Smooth muscle cell of the brain vasculature (primary cell): ENCODE measurements around the gene SEMA4C.
"Not testable (repeated sequence)": the region's sequence is repeated elsewhere in the genome, so short reads cannot be mapped to it uniquely, and the experiment has no call there.

Experiments used
- DNase-seq: peaks from one replicate; pipeline ENCODE4 v3.0.0-alpha.2; 2012; ENCODE audit warnings: low read depth, low spot score

Gene SEMA4C

DNA sequence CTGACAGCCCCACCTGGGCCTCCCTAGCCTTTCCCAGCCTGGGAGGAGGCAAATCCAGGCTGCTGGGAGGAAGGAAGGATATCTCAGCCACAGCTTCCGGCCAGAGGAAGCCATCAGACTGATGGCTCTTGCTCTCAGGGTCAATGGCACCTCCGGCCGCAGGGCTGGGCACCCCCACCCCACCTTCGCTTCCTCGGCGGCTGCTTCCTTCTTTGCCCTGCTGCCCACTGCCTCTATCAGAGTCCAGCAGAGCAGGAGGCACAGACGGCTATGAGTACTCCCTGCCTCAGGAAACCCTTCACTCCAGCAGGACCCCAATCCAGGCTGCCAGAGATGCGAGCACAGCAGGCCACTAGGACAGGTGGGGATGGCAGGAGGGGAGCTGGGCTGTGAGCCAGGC, 3.3 kb downstream of the SEMA4C start:
- no peak for DNase-seq

DNA sequence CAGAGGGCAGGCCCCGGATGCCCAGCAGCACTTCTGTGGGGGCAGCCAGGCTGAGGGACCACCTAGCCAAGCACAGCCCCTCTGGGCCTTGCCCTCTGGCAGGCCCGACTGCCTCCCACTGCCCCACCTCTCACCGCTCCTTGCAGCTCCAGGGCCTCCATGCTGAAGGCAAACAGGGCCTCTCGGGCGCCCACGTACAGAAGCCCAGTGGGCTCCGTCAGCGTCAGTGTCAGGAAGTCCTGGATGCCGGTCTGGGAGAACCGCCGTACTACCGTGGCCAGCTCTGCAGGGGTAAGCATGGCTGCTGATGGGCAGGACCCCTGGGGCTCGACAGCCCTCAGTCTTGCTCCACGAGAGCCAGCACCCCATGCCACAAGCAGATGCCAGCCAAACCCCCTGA, 3.7 kb downstream of the SEMA4C start:
- no peak for DNase-seq

DNA sequence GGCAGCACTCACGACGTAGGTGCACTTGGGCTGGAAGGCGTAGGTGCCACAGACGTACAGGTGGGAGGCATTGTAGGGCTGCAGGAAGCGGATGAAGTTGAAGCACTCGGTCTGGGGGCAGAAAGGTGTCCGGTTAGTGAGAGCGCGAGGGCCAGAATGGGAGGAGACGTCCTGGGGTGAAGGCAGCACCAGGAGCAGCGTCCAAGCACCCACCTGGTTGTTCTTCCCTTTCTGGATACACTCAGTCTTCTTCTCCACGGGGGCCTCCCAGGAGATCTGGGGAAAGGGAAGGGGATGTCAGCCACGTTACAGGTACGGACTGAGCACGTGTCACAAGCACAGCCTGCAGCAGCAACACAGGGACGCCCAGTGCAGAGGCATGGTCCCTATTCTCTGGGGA, 4.2 kb downstream of the SEMA4C start:
- DNase-seq, result no peak

DNA sequence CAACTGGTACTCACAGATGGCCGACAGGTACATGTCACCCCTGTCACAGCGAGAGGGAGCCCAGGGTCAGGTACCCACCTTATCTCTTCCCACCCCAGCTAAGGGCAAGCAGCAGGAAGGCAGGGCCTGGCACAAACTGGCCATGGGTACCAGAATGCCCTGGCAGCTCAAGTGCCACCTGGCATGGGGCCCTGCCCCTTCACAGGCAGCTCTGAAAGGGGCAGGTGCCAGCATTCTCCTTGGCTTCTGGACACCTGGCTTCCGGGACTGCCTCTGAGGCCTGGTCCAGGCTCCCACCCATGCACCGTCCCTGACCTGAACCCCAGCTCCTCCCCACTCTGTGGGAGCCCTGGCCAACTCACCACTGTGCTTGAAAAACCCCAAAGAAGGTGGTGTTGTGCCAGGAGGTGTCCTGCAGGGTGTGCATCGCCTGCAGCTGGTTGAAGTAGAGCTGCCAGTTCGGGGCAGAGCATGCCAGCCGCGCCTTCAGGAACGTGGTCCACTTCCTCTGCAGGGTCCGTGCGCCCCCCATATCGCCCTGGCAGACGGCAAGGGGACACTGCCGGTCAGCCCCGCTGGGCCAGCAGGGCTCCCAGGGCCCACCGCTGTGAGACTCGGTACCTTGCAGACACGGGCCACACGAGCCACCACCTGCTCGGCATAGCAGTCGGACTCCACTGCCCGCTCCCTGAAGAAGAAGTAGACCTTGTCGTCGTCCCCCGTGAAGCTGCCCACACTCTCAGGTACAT, 5.4 kb downstream of the SEMA4C start:
- DNase-seq, result no peak

DNA sequence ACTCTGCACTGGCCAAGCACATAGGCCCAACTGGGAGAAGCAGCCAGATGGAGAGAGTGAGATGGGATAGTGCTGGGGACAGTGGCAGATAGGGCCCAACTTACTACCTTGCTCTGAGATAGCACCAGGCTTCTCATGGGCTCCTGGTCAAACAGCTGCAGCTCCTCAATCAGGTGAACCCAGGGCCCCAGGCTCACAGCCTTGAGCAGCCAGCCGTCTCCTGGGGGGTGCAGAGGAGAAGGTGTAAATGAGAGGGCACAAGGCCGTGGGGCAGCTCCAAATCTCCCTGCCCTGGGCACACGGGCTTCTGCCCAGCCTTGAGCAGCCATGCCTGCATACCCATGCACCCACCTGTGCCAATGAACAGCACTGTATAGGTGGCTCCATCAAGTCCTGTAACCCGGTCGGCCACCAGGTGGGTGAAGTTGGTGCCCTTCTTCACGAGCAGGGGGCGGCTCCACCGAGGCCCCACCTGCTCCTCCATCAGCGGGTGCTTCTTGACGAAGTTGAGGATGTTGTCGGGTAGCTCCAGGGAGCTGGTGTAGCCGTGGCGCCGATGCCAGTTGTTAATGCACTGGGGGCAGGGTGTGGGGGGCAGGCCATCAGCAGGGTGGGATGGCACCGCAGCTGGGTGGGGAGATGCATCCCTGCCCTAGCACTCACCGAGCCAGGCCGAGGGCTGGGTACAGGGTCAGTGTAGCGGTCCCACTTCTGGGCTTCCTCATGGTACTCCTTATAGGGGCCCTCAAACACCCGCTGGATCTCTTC, 6.1 kb downstream of the SEMA4C start:
- no peak for DNase-seq

DNA sequence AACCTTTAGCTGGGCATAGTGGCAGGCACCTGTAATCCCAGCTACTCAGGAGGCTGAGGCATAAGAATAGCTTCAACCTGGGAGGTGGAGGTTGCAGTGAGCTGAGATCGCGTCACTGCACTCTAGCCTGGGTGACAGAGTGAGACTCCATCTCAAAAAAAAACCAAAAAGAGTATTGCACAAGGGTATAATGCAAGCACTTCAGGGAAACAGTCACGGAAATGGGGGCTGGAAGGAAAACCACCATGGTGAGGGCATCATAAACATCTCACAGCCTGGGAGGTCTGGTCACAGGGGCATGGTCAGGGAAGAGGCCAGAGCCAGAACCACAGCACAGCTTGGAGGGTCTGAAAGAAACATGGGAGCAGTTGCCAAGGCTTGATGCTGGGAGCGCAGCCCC, 6.8 kb downstream of the SEMA4C start:
- not testable (repeated sequence) for DNase-seq

DNA sequence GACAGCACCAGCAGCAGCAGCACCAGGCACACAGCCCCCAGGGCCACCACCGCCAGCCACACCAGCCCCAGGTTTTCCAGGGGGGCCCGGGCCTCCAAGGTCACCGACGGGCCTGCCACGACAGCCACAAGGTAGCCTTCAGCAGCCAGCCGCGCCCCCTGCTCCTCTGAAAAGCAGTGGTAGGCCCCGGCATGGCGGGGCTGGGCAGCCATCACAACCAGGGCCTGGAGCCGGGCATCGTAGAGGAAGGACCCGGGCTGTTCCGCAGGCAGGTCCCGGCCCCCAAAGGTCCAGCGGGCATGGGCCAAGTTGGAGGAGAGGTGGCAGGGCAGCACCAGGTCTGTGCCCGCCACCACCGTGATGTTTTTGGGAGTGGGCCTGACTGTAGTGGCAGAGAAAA, 8.8 kb downstream of the SEMA4C start:
- DNase-seq, result no peak

DNA sequence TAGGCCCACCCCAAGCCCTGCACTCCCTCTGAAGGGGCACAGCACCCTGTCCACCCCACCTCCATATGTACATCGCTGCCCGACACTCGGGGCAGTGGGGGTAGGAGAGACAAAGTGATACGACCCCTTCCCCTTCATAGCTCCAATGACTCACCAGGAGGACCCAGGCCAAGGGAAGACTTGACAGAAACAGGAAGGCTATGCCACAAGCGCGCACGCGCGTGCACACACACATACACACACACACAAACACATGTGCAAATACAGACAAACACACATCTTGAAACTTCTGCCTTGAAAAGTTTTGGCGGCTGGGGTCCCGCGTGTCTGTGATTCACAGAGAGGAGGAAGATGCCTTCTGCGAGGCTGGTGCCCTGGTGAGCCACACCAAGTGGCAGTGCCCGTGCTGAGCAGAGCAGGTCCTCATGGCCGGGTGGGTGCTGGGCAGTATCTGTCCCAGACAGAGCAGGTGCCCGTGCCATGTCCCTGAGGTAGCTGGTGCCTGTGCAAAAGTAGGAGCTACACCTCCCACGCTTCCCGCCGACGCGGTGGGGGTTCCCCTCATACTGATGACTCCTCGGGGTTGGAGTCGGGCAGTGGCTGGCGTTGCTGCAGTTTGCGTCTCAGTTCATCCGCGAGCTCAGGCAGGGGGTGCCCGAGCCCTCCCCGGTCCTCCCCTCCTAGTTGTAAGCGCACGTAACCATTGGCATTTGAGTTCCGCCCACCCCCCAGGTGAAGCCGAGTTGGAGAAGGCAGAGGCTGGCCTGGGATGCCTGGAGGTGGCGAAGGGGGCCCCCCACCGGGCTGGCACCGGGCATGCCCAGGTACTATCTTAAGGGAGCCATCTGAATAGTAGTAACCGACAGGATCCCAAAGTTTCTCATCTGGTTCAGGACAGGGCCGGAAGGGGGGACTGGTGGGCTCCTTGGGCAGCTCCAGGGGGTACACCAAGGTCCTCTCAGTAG, 9.5 kb downstream of the SEMA4C start:
- DNase-seq, result no peak

DNA sequence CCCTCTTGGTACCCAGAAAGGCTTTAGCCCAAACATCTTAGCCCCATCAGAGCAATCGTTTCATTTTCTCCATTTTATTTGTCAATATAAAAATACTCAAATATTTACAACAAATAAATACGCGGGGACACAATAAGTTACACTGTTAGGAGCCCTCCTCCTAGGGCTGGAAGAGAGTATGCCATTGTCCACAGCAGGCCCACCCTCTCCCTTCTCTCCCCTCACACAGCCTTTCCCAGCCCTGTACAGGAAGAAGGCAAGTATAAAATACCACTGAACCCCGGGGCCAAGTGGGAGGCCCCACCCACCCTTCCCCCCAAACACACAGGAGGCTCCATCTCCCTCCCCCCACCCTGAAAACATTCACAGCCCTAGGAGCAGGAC, 10.2 kb downstream of the SEMA4C start:
- DNase-seq, result no peak

DNA sequence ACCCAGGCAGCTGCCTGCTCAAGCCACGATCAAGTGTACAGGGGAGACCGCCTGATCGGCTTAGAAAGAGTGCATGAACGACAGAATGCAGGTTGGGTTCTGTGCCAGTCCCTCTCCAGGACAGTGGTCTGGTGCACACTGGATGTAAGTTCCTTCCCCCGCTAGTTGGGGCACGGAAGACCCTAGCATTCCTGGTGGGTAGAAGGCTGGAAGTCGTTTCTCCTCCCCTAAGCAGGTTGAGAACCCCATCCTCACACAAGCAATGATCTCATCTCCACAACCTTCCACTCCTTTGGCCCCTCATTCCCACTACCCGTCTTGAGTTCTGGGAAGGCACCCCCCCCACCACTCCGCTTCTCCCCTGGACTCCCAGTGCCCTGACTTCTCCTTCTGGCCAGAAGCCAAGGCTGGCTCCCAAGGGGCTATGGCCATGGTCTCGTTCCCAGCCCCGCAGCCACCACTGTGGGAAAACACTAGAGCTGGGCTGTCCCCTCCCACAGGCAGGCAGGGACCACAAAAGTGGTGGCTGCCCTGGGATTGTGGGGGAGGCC, 10.7 kb downstream of the SEMA4C start:
- no peak for DNase-seq

DNA sequence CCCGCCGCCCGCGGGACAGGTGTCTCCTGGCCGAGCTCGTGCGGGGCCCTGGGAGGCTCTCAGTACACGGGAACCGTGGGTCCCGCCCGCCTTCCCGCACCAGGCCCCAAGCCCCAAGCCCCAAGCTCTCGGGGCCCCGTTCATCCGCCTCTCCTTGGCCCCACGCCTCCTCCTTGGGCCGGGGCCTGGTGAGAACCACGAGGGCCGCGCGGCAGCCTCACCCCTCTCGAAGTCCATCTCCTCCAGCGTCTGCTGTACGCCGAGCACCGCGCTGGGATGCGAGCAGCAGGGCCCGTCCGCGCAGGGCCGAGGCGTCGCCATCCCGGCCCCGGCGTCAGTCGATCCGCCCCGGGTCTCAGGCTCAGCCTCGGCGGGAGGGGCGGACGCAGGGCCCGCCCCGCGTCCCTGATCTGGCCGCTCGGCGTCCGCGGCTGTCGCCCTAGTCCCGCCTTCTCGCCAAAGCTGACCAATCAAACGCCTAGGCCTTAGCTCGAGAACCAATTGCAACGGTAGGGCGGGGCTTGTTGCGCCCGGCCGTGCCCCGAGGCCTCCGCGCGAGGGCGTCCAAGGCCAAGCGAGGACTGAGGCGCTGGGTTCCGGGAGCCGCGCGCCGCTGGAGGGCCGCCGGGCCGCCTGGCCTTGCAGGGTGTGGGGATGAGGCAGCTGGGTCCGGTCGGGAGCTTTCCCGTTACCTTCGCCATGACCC, 12.1 kb downstream of the SEMA4C start, which contains the start of gene ANKRD39:
Gene ANKRD39 (minus strand): TSS at position 350 of the 706 bp plus-strand sequence. CDS start 29 bp downstream, at position 321.
- DNase-seq, result peak; percentile 97

DNA sequence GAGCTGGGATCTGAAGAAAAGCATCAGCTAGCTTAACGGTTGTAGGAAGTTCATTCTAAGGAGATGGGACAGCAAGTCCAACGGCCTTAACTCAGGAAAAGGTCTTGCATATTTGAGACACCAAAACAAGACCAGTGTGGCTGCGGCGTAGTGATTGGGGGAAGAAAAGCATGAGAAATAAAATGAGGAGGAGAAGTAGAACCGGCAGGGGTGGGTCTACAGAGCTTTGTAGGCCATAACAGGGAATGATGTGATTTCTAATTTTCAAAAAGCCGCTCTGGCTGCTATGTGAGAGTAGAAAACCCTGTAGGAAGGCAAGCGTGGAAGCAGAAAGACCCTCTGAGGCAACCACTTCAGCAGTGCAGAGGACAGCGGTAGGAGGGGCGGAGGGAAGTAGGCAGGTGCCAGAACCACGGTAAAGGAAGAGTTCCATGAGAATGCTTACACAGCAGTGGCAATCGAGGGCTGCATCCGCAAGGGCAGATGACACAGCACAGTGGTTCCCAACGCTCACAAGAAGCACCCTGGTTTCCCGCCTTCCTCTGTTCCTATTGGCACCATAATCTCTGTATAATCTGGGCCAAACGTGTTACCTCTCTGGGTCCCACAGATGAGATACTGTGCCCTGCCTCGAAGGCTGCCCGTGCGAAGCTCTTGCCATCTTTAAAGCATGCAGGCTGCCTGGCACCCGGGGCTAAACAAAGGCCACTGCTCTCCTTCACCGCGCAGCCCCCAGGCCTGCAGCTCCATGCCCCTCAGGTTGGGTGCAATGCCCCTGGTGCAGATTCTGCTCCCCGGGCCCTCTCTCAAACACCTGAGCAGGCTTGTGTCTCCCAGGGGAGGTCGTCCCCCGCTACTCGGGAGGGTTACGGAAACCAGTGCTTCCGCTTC, 12.9 kb downstream of the SEMA4C start:
- no peak for DNase-seq

DNA sequence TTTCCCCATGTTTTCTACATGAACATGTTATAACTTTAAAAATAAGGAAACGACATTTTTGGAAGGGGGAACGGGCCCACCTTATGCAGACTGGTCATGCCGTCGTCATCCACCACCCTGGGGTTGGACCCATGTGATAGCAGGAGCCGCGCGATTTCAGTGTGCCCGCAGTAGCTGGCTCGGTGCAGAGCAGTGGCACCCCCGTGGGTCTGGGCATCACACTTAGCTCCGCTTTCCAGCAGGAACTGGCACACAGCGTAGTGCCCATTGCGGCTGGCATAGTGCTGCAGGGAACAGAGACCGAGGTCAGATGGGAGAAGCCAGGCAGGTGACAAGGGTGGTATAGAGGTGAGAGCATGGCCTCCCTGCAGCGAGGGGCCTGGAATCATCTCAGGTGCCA, 16.6 kb downstream of the SEMA4C start:
- DNase-seq, result no peak

DNA sequence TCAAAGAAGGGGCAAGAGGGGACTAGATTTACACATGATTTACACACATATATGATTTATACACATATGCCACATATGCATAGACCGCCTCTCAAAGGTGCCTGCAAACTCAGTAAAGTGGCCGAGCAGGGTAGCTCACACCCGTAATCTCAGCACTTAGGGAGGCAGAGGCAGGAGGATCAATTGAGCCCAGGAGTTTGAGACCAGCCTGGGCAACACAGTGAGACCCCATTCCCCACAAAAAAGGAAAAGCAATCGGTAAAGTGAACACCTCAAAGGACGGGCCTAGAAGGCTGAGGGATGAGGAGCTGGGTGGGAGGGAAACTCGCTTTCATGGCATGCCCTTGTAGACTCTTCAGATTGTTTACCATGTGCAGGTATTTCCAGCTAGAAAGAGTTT, 17.2 kb downstream of the SEMA4C start:
- DNase-seq, result no peak

DNA sequence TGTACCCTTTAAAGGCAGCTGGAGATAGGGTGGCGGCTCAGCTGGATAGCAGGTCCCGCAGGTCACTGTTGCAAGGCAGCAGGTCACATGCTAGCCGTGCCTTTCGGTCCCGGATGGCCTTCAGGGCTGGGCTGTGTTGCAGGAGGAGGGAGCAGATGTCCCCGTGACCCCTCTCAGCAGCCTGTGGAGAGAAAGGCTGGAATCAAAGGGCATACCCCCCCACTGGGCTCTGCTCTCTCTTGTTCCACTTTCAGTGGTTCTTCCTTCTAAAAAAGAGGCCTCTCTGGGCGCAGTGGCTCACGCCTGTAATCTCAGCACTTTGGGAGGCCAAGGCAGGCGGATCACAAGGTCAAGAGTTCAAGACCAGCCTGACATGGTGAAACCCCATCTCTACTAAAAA, 21.6 kb downstream of the SEMA4C start:
- no peak for DNase-seq

DNA sequence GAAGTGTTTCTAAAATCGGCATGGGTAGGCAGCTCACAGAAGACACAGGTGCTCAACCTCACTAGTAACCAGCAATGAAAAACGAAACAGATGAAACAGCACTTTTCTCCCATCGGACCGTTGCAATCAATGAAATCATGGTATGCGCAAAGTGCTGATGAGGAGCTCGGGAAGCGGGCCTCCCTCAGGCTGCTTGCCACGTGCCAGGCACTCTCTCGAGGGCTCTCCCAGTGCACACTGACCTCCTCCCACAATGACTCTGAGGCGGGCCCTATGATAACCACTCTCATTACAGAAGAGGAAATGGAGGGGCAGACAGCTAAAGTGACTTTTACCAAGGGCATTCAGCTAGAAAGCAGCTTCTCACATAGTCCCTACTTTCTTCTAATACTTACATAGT, 22.3 kb downstream of the SEMA4C start:
- no peak for DNase-seq

DNA sequence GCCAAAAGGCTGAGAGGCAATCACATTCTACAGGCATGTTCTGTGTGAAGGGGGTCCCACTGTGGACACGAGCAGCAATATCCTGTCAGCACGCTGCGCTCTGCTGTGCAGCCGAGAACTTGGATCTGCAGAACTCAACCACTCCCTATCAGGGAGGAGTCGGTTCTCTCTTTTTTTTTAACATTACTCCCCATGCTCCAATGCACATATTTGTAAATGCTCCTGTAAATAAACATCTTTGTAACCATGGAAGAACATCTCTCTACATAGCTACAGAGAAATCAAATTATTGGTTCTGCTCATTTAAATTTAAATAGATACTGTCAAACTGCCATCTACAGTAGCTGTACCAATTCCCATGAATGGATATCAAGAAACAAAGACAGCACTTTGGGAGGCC, 23.1 kb downstream of the SEMA4C start:
- DNase-seq, result no peak

DNA sequence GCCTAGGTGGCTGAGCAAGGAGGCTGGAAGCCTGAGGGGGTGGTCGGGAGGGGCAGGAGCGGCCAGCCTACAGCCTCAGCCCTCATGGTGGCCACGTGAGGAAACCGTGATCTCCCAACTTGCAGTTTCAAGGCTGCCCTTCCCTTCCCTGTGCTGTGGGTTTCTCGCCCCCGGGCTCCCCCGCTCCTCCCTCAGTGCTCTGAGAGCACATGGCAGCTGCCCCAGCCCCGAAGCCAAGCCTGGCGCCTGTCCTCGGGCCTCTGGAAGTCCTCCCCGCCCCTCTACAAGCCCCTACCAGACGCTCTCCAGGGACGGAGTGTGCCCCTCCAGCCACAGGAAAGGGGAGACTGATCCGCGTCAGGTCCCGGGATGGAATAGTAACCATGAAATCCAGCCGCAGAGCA, 25.5 kb downstream of the SEMA4C start:
- no peak for DNase-seq

DNA sequence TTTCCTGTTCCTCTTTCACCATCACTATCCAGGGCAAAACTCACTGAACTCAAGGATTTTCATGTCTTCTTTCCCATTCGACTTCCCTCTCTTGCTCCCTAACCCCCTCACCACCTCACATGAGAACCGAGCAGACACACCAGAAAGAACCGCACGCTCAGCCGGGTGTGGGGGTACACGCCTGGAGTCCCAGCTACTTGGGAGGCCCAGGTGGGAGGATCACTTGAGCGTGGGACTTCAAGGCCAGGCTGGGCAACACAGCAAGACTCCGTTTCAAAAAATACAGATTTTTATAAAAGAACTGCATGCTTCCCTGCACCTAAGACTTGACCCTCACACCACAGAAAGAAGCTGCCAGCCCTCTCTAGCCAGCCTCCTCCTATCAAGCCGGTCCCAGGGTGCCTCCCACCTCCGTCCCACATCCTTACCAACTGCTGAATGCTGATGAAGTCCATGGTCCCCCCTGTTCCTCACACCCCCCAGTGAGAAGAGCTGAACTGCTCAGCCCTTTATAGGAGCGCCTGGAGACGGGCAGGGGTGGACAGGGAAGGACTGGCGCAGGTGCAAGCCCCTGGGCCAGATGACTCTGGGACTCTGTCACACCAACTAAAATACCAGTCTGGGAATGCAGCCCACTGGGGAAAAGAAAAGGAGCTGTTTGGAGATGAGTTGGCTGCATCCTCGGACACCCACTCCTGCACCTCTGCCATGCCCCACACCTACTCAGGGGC, 26.2 kb downstream of the SEMA4C start, which contains the start of gene ANKRD23:
Gene ANKRD23 (minus strand): TSS at position 484 of the 731 bp plus-strand sequence. CDS start 29 bp downstream, at position 455.
- DNase-seq, result no peak
